Caco-2 (cell line): ENCODE results near the gene TBX4. TPM values are rescaled to one million over a fixed set of nuclear protein-coding genes. Genes with fewer than 3 reads are reported as not detected.

Experiments
- Bru-seq: library from RNA; stranded (reverse); fragments of 400-500 nt; gene quantifications from one replicate; lab custom pipeline; 2021; lab: Mats Ljungman, UMichigan
- BruChase-seq, 2 experiments: library from RNA; stranded (reverse); fragments of 400-500 nt; gene quantifications; one replicate each; lab custom pipeline; 2021; lab: Mats Ljungman, UMichigan
- BruUV-seq: library from RNA; stranded (reverse); fragments of 400-500 nt; replicated peaks from 2 replicates; lab custom pipeline; 2021; lab: Mats Ljungman, UMichigan
- CTCF ChIA-PET: fragments of 300-600 bp; sonication (Branson Sonifier 250); formaldehyde crosslinking; loops from one replicate; lab custom pipeline; 2022; ENCODE audit warnings: antibody characterized with exemption; lab: Charles Lee
- POLR2A ChIA-PET: fragments of 300-600 bp; sonication (Branson Sonifier 250); formaldehyde crosslinking; loops from one replicate; lab custom pipeline; 2022; ENCODE audit warnings: antibody characterized with exemption; lab: Charles Lee
- DNase-seq, 2 experiments: peaks; one replicate each; pipeline versions ENCODE4 v3.0.0 to v3.0.0-alpha.2; 2020 to 2022
- H3K27me3 ChIP-seq: replicated peaks from 2 replicates; pipeline ENCODE4 v1.6.0; 2011; ENCODE audit warnings: low read length; ENCODE audit not compliant: control insufficient read depth, insufficient read depth
- H3K36me3 ChIP-seq: 2 replicates; pipeline ENCODE4 v1.5.1; 2011; ENCODE audit warnings: low read length; ENCODE audit not compliant: control insufficient read depth, insufficient read depth
- H3K4me1 ChIP-seq: fragments of 250-450 bp; sonication (Bioruptor Pico); 2 replicates; pipeline ENCODE4 v1.5.1; 2020; ENCODE audit warnings: mild to moderate bottlenecking
- H3K4me3 ChIP-seq: 2 replicates; pipeline ENCODE4 v1.5.1; 2011; ENCODE audit warnings: low read depth, mild to moderate bottlenecking, control low read depth, low read length
- H3K9me3 ChIP-seq: fragments of 250-450 bp; sonication (Bioruptor Pico); 2 replicates; pipeline ENCODE4 v1.5.1; 2020; ENCODE audit warnings: mild to moderate bottlenecking, moderate library complexity
- H3K27ac Mint-ChIP-seq: one replicate; pipeline ENCODE4 v1.8.0; 2022; ENCODE audit warnings: mixed read lengths; ENCODE audit not compliant: unreplicated experiment
- H3K27me3 Mint-ChIP-seq: one replicate; pipeline ENCODE4 v1.8.0; 2022; ENCODE audit warnings: mixed read lengths; ENCODE audit not compliant: insufficient read depth, unreplicated experiment
- H3K36me3 Mint-ChIP-seq: one replicate; pipeline ENCODE4 v1.8.0; 2022; ENCODE audit warnings: mild to moderate bottlenecking, mixed read lengths; ENCODE audit not compliant: insufficient read depth, unreplicated experiment
- H3K4me1 Mint-ChIP-seq: one replicate; pipeline ENCODE4 v1.8.0; 2022; ENCODE audit warnings: low read depth, mixed read lengths; ENCODE audit not compliant: unreplicated experiment
- H3K4me3 Mint-ChIP-seq: one replicate; pipeline ENCODE4 v1.8.0; 2022; ENCODE audit warnings: mild to moderate bottlenecking, moderate library complexity, mixed read lengths; ENCODE audit not compliant: unreplicated experiment
- H3K9me3 Mint-ChIP-seq: one replicate; pipeline ENCODE4 v1.8.0; 2022; ENCODE audit warnings: mixed read lengths; ENCODE audit not compliant: unreplicated experiment
- intact Hi-C: fragments of 100-400 bp; cut with micrococcal nuclease; formaldehyde crosslinking; loops from one replicate; pipeline ENCODE4 v1.10.0; 2022; ENCODE audit not compliant: unreplicated experiment
- long read RNA-seq: library from polyadenylated mRNA; stranded (forward); transcript quantifications from one replicate; pipeline ENCODE4 v2.0.0, GENCODE V29; 2022
- total RNA-seq: library from RNA; stranded (reverse); gene quantifications from 2 replicates; pipeline ENCODE4 v1.2.3, GENCODE V29; 2022
- TF ChIP-seq, protein P1 (sequence below), 2 experiments: fragments of 200-600 bp in 1 of 2; IDR thresholded peaks; 1 replicate in 1 of 2; 2 replicates in 1 of 2; pipeline versions ENCODE4 v1.5.1 to v1.8.0; 2011 to 2022; ENCODE audit warnings: antibody characterized with exemption in 1 of 2, control low read depth in 1 of 2, inconsistent platforms in 1 of 2, low read depth in 1 of 2, low read length in 1 of 2, mild to moderate bottlenecking in 1 of 2, moderate library complexity in 1 of 2; ENCODE audit not compliant: insufficient read depth in 1 of 2, severe bottlenecking in 1 of 2, unreplicated experiment in 1 of 2

The TBX4 gene
- total RNA-seq (2.5 TPM in 2 replicates), Bru-seq, nascent RNA (percentile 44 among the genes with signal in this experiment), BruChase-seq, experiment 1, labeled RNA remaining after a 2-hour chase (percentile 36 among the genes with signal in this experiment), BruChase-seq, experiment 2, labeled RNA remaining after a 6-hour chase (percentile 28 among the genes with signal in this experiment)
- long read RNA-seq, partial matches to known transcripts, result 0 of 2 reads
- long read RNA-seq, other reads (novel, unspliced or antisense), result 2 of 2 reads

DNA sequence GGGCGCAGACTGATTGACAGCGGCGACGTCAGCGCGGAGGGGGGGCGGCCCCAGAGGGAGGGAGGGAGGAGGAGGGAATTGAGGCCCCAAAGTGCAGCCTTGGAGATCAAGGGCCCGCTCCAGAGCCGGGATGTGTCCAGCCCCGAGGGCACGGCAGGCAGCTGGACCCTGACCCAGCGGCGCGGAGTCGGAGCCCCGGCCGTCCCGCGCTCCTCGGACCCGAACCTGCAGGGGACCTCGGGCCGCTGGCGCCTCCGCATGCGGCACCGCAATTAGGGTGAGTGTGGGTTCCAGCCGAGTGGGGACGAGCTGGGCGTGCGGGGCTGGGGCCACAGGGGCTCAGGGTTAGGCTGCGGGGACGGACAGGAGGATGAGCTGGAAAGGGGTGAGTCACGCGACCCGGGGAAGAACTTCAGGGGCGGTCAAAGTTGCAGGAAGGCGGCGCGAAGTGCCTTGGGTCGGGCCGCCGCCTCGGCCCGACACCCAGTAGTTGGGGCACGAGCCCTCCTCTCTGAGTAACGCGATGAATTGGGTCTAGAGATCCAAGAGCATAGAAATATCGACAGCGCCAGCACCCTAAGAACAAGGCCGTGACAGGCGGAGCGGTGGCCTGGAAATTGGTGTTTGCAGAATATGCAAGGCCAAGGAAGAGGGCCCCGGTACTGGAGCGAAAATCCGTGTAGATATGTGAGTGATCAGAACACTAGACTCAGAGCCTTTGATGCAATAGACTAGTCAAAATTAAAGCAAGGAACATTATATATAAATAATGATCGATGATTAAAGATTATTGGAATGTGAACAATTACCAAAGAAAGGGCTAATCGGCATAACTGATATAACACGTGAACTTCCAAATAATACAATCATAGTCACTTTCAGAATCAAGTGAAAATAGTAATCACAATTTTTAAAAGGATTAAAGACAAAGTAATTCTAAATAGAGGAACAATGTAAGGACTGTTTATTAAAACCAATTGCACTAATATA, at the start of gene TBX4:
TSS of gene TBX4 (plus strand) at position 122 of the 990 bp plus-strand sequence. CDS start 4,069 bp downstream, outside the sequence.
- ChIA-PET POLR2A (no interaction called here), CTCF (no interaction called here)
- no peak within 1 kb of the TSS for H3K27ac Mint-ChIP-seq
- intact Hi-C loops, result no loop called here
- H3K27me3 Mint-ChIP-seq, result no peaks in the 10 kb centered on the region
- no TSS peak for BruUV-seq
- H3K4me3 Mint-ChIP-seq, result no peak within 1 kb of the TSS
- peaks cover 24% of the 10 kb centered on the region for H3K4me1 Mint-ChIP-seq
- no peaks in the 10 kb centered on the region for H3K36me3 ChIP-seq
- H3K4me1 ChIP-seq, result peaks cover 18% of the 10 kb centered on the region
- no peaks in the 10 kb centered on the region for H3K36me3 Mint-ChIP-seq
- H3K9me3 ChIP-seq, result peaks cover 8% of the 10 kb centered on the region
- TF ChIP-seq, protein P1, sequence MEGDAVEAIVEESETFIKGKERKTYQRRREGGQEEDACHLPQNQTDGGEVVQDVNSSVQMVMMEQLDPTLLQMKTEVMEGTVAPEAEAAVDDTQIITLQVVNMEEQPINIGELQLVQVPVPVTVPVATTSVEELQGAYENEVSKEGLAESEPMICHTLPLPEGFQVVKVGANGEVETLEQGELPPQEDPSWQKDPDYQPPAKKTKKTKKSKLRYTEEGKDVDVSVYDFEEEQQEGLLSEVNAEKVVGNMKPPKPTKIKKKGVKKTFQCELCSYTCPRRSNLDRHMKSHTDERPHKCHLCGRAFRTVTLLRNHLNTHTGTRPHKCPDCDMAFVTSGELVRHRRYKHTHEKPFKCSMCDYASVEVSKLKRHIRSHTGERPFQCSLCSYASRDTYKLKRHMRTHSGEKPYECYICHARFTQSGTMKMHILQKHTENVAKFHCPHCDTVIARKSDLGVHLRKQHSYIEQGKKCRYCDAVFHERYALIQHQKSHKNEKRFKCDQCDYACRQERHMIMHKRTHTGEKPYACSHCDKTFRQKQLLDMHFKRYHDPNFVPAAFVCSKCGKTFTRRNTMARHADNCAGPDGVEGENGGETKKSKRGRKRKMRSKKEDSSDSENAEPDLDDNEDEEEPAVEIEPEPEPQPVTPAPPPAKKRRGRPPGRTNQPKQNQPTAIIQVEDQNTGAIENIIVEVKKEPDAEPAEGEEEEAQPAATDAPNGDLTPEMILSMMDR (IDR thresholded peaks at IDR 0.05; ENCODE audit: insufficient read depth in 1 of 2, low read depth in 1 of 2, low read length in 1 of 2, severe bottlenecking in 1 of 2, unreplicated experiment in 1 of 2), result no peak
- H3K9me3 Mint-ChIP-seq, result peaks cover 18% of the 10 kb centered on the region
- no peaks in the 10 kb centered on the region for H3K27me3 ChIP-seq
- no peak within 1 kb of the TSS for H3K4me3 ChIP-seq
- DNase-seq, result no peak

- Mint-ChIP-seq H3K27me3 (no peaks in the 10 kb centered on the region), H3K4me3 (no peak overlapping the region), H3K36me3 (peaks cover 14% of the 10 kb centered on the region), H3K4me1 (no peaks in the 10 kb centered on the region), H3K9me3 (no peaks in the 10 kb centered on the region), H3K27ac (no peak overlapping the region)
- H3K4me1 ChIP-seq, result 0 out of 2 replicates have a peak, but pooled peaks cover under 1% of the 10 kb centered on the region
- TF ChIP-seq, protein P1 (IDR thresholded peaks at IDR 0.05; ENCODE audit: insufficient read depth in 1 of 2, low read depth in 1 of 2, low read length in 1 of 2, severe bottlenecking in 1 of 2, unreplicated experiment in 1 of 2), result no peak
- H3K4me3 ChIP-seq, result no peak overlapping the region
- H3K27me3 ChIP-seq, result no peaks in the 10 kb centered on the region
- H3K36me3 ChIP-seq, result no peaks in the 10 kb centered on the region
- POLR2A ChIA-PET, result no interaction called here
- intact Hi-C loops, result no loop called here
- H3K9me3 ChIP-seq, result no peaks in the 10 kb centered on the region
- CTCF ChIA-PET, result interaction anchor here (0.6 kb wide), 1 partner anchor 484 kb away, joined by 4 read pairs; no protein-coding TSS in a partner anchor
- no TSS peak for BruUV-seq
- no peak for DNase-seq
These were observed 49.0 kb upstream of the TBX4 start for GRCh38 chr17:61402978-61403800.
